Epithelial cell of prostate (primary cell): Measurements from ENCODE around the gene DSC3.
"Not testable (repeated sequence)": the region's sequence is repeated elsewhere in the genome, so short reads cannot be mapped to it uniquely, and the experiment has no call there.

Source experiments
- DNase-seq: peaks from one replicate; pipeline ENCODE4 v3.0.0-alpha.2; 2011; ENCODE audit warnings: low read depth, low spot score
- H3K27ac ChIP-seq: fragments of 450-650 bp; 2 replicates; pipeline ENCODE4 v1.5.1; 2017; ENCODE audit warnings: mild to moderate bottlenecking

DSC3 gene

GRCh38 chr18:30985753-30986152, 56.8 kb downstream of the DSC3 start:
- no peak for DNase-seq
- H3K27ac ChIP-seq = no peak overlapping the region

GRCh38 chr18:30982285-30982992, 60.1 kb downstream of the DSC3 start:
- H3K27ac ChIP-seq = no peak overlapping the region
- DNase-seq = no peak

GRCh38 chr18:30978091-30978490, 64.5 kb downstream of the DSC3 start:
- not testable (repeated sequence) for H3K27ac ChIP-seq, DNase-seq

DNA sequence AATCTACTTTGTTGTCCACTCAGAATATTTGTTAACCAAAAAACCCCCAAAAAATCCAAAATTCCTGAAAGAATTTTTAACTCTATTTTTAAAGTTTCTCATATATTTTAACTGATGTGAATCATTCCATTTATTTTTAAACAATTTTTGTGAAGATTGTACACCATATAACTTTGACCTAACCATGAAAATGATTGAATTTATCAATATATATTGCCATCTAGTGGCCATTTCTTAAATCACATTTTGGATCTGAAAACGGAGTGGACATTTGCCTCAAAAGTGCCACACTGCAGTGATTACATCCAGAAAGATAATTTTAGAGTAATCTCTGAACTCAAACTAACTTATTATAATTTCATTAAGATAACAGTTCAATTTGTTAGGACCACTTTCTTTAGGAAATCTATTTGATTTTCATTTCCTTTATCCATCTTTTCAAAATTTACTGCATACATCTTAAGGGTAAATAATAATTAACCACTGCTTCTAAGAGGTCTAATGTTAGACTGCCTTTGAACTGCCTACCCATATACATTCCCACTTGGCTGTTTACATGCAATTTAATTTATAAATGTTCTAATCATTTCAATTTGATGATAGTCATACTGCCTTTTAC, 71.1 kb downstream of the DSC3 start:
- no peak for DNase-seq
- no peak overlapping the region for H3K27ac ChIP-seq

- DNase-seq = no peak
- no peak overlapping the region for H3K27ac ChIP-seq
These were observed 72.2 kb downstream of the DSC3 start for GRCh38 chr18:30970196-30970816.

DNA sequence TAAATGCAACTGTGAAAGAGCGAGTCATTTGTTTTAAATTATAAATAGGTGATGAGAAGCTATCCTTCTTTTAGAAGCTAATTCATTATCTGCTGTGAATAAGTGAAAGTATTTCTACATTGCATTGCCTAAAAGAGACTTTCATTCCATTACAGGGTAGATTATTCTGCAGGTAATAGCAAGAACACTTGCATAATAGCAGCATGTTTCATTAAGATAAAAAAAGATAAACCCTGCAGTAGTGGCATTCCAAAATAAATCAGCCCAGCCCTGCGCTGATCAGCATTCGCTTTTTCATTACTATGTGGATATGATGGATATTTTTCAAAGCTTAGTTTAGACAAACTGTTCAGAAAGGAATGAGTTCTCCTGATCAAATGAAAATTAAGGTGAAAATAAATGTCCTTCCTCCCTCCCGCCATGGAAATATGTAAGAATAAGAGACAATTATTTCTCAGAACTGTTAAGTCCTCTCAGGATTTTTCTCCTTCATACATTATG, 72.8 kb downstream of the DSC3 start:
- DNase-seq = no peak
- no peak overlapping the region for H3K27ac ChIP-seq

DNA sequence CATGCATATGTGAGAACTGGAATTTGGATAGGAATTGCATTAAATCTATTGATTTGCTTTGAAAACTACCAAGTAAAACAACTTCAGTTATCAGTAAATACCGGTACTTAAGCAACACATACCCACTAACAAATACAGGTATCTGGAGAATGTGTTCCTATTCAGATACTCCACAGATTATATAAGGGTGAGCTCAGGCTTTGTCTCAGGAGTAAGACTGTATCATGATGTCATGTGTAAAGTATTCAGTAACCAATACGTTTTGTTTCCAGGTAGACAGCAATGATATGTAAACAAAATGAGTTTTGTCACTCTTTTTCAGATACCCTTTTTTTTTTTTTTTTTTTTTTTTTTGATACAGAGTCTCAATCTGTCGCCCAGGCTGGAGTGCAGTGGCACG, 74.8 kb downstream of the DSC3 start:
- DNase-seq = peak; percentile 29
- no peak overlapping the region for H3K27ac ChIP-seq

DNA sequence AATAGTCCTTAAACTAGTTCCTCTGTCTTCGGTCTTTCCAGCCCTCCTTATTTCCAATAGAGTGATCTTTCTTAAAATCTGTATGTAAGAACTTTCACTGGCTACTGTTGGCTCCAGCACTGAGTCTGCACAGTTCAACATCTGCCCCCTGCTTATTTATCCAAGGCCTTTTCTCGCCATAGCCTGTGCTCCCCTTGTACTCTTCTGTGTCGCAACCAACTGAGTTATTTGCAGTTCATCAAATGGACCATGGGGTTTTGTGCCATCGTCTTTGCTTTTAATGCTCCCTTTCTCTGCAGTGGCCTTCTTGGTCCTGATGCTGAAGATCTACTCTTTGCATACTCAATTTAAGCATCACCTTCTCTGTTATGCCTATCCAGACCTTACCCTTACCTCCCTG, 77.3 kb downstream of the DSC3 start:
- DNase-seq = no peak
- no peak overlapping the region for H3K27ac ChIP-seq

DNA sequence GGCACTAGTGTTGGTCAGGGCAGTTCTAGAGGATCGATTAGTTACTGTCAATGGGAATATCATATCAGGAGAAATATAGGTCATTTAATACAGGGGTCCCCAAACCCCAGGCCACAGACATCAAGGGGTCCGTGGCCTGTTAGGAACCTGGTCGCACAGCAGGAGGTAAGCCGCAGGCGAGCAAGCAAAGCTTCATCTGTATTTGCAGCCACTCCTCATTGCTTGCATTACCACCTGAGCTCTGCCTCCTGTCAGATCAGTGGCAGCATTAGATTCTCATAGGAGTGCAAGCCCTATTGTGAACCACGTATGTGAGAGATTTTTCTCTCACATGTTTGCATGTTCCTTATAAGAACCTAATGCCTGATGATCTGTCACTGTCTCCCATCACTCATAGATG, 81.9 kb downstream of the DSC3 start:
- H3K27ac ChIP-seq = no peak overlapping the region
- DNase-seq = no peak

GRCh38 chr18:30957066-30957465, 85.5 kb downstream of the DSC3 start:
- DNase-seq = no peak

DNA sequence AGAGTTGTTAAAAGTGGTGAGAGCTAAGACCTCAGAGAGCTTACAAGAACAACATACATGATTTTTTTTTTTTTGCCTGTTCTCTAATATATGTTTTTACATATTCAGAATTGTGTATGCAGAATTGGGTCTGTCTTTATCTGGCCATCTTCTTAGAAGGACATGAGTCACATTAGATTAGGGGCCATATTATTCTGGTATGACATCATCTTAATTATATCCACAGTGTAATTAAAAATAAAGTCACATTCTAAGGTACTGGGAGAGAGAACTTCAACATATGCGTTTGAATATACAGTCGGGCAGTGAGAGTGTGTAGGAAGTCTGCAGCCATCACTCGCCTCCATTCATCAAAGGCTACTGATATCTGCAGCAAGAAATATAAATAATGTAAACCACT, 88.3 kb downstream of the DSC3 start:
- no peak for DNase-seq
- H3K27ac ChIP-seq = no peak overlapping the region

More at GRCh38 chr18:30957066-30957465, 85.5 kb downstream of the DSC3 start:
- no peak overlapping the region for H3K27ac ChIP-seq

DNA sequence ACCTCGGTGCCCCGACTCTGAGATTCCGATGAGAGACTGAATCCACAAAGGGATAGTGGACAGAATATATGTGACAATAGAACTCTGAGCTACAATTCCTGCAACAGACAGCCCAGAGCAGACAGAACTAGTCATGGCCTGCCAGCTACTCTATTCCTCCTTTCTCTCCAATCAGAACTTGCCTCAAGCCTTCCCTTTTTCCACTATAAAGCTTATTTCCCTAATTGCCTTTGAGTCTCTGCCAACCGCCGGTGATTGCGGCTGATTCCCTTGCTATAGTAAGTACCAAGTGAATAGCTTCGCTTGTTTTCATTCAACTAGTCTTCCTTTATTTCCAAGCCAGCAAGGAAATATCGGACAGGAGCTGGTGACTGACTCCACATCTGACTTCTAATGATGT, 96.8 kb downstream of the DSC3 start:
- DNase-seq = no peak
- no peak overlapping the region for H3K27ac ChIP-seq

GRCh38 chr18:30944773-30945417, 97.6 kb downstream of the DSC3 start:
- no peak for DNase-seq
- no peak overlapping the region for H3K27ac ChIP-seq

- DNase-seq = no peak
These were observed 101.5 kb downstream of the DSC3 start for GRCh38 chr18:30940952-30941539.

More at GRCh38 chr18:30940952-30941539, 101.5 kb downstream of the DSC3 start:
- H3K27ac ChIP-seq = no peak overlapping the region
